ENCODE measurements around the gene CCN2.
A peak's percentile ranks its signal among the peaks of the same experiment; 100 is the strongest.

GRCh38 chr6:131960371-131961133, 9.4 kb upstream of the CCN2 start:
- TF ChIP-seq TEAD4 (IDR thresholded peaks at IDR 0.05; ENCODE audit: borderline replicate concordance, insufficient read depth), result no peak
- TF ChIP-seq MAX (IDR thresholded peaks at IDR 0.05; ENCODE audit: low read depth), result no peak
- TF ChIP-seq CTCF (IDR thresholded peaks at IDR 0.05), result peak; percentile 61
- TF ChIP-seq ELF1 (IDR thresholded peaks at IDR 0.05), result no peak

Measured in SK-N-SH (cell line).